PC-3 (cell line): ENCODE data around the gene C1orf115. TPM values are rescaled to one million over a fixed set of nuclear protein-coding genes. Genes with fewer than 3 reads are reported as not detected.

Source experiments
- ATAC-seq: fragments of 200-7000 bp; cut with Tn5 transposase; 2 replicates; pipeline ENCODE4 v1.9.1; 2020; ENCODE audit warnings: mild to moderate bottlenecking, moderate library complexity
- BruUV-seq: library from RNA; stranded (reverse); fragments of 400-500 nt; replicated peaks from 2 replicates; lab custom pipeline; 2021; lab: Mats Ljungman, UMichigan
- CTCF ChIA-PET: fragments of 300-600 bp; sonication (Branson Sonifier 250); formaldehyde crosslinking; loops from one replicate; lab custom pipeline; 2022; ENCODE audit warnings: antibody characterized with exemption; lab: Charles Lee
- POLR2A ChIA-PET: fragments of 300-600 bp; sonication (Branson Sonifier 250); formaldehyde crosslinking; loops from one replicate; lab custom pipeline; 2022; ENCODE audit warnings: antibody characterized with exemption; ENCODE audit not compliant: unreplicated experiment; lab: Charles Lee
- DNase-seq: peaks from one replicate; pipeline ENCODE4 v3.0.0-alpha.2; 2015
- H2AFZ ChIP-seq: fragments of 300-600 bp; sonication (generic); 2 replicates; pipeline ENCODE4 v1.6.0; 2016; ENCODE audit warnings: antibody characterized with exemption, low read length
- H3F3A ChIP-seq: fragments of 300-600 bp; sonication (generic); one replicate; pipeline ENCODE4 v1.6.0; 2017; ENCODE audit warnings: antibody characterized with exemption, low read length, control low read depth, mild to moderate bottlenecking; ENCODE audit not compliant: unreplicated experiment
- H3K27ac ChIP-seq: fragments of 300-600 bp; sonication (generic); 2 replicates; pipeline ENCODE4 v1.5.1; 2016; ENCODE audit warnings: mild to moderate bottlenecking, low read length
- H3K27me3 ChIP-seq: fragments of 300-600 bp; sonication (generic); 2 replicates; pipeline ENCODE4 v1.6.1; 2016; ENCODE audit warnings: low read length, mixed read lengths
- H3K36me3 ChIP-seq: fragments of 300-600 bp; sonication (generic); 2 replicates; pipeline ENCODE4 v1.6.1; 2016; ENCODE audit warnings: low read depth, mixed run types, low read length, mixed read lengths
- H3K4me1 ChIP-seq: fragments of 300-600 bp; sonication (generic); 2 replicates; pipeline ENCODE4 v1.5.1; 2016; ENCODE audit warnings: low read length; ENCODE audit not compliant: insufficient read depth
- H3K4me2 ChIP-seq: fragments of 300-600 bp; sonication (generic); 2 replicates; pipeline ENCODE4 v1.6.0; 2016; ENCODE audit warnings: low read length
- H3K4me3 ChIP-seq: fragments of 300-600 bp; sonication (generic); 2 replicates; pipeline ENCODE4 v1.5.1; 2016; ENCODE audit warnings: mild to moderate bottlenecking, low read length, mixed read lengths
- H3K79me2 ChIP-seq: fragments of 300-600 bp; sonication (generic); 2 replicates; pipeline ENCODE4 v1.6.1; 2017; ENCODE audit warnings: low read length, mixed read lengths
- H3K9ac ChIP-seq: fragments of 300-600 bp; sonication (generic); 2 replicates; pipeline ENCODE4 v1.6.0; 2016; ENCODE audit warnings: mild to moderate bottlenecking, low read length
- H3K9me2 ChIP-seq: fragments of 300-600 bp; sonication (generic); replicated peaks from 2 replicates; pipeline ENCODE4 v1.6.1; 2016; ENCODE audit warnings: mixed run types, low read length, mixed read lengths
- H3K9me3 ChIP-seq: fragments of 300-600 bp; sonication (generic); 2 replicates; pipeline ENCODE4 v1.6.1; 2016; ENCODE audit warnings: low read length, mixed read lengths
- H4K20me1 ChIP-seq: fragments of 300-600 bp; sonication (generic); 2 replicates; pipeline ENCODE4 v1.6.1; 2016; ENCODE audit warnings: low read length, mixed read lengths
- EZH2 ChIP-seq: fragments of 300-600 bp; sonication (generic); IDR thresholded peaks from one replicate; pipeline ENCODE4 v1.6.1; 2017; ENCODE audit warnings: antibody characterized with exemption, mild to moderate bottlenecking, low read length; ENCODE audit not compliant: unreplicated experiment
- EZH2phosphoT487 ChIP-seq: fragments of 300-600 bp; sonication (generic); IDR thresholded peaks from 2 replicates; pipeline ENCODE4 v1.6.1; 2018; ENCODE audit warnings: mild to moderate bottlenecking, antibody characterized with exemption, low read length, borderline replicate concordance
- intact Hi-C: fragments of 100-400 bp; cut with micrococcal nuclease; formaldehyde crosslinking; loops from 2 replicates; pipeline ENCODE4 v1.9.0; 2023
- total RNA-seq: library from RNA; depleted of rRNA; stranded (reverse); fragments of >200 nt; gene quantifications from 2 replicates; pipeline ENCODE4 v1.2.3, GENCODE V29; 2014
- TF ChIP-seq, protein P1 (sequence below): fragments of 300-600 bp; sonication (generic); conservative IDR thresholded peaks from 2 replicates; pipeline ENCODE4 v1.5.1; 2017; ENCODE audit warnings: antibody characterized with exemption, low read depth, mild to moderate bottlenecking, low read length

Gene C1orf115
- total RNA-seq, 1 experiment from 2014 or later, result 5.9 TPM

DNA sequence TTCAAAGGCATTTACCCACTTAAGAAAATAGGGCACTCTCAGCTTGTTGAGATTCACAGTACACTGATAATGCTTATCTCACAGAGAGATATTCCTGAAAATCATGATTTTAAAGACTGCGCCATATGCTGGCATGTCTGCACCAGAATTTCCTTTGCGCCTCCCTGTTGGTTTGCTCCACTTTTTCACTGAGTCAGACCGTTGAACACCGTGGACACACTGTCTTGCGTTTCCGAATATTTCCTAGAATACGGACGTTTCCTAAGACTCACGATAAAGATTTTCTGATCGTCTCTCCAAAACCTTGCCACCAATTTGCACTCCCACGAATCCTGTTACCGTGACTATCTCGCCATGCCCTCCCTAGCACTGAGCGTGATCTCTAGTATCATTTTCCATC lies 497 bp upstream of the C1orf115 start:
- H2AFZ ChIP-seq, result peak overlapping the region; percentile 91
- no peaks in the 10 kb centered on the region for H4K20me1 ChIP-seq
- H3K9ac ChIP-seq, result no peak overlapping the region
- POLR2A ChIA-PET, result no interaction called here
- H3K4me2 ChIP-seq, result peak overlapping the region; percentile 92
- no TSS peak for BruUV-seq
- CTCF ChIA-PET, result no interaction called here
- no peaks in the 10 kb centered on the region for H3K36me3 ChIP-seq
- H3K4me1 ChIP-seq, result peaks cover 7% of the 10 kb centered on the region; the same call in 1 of the 2 replicates
- H3K79me2 ChIP-seq, result no peaks in the 10 kb centered on the region
- H3F3A ChIP-seq, result no peaks in the 10 kb centered on the region
- TF ChIP-seq EZH2phosphoT487 (no peak), EZH2 (no peak)
- TF ChIP-seq, protein P1, sequence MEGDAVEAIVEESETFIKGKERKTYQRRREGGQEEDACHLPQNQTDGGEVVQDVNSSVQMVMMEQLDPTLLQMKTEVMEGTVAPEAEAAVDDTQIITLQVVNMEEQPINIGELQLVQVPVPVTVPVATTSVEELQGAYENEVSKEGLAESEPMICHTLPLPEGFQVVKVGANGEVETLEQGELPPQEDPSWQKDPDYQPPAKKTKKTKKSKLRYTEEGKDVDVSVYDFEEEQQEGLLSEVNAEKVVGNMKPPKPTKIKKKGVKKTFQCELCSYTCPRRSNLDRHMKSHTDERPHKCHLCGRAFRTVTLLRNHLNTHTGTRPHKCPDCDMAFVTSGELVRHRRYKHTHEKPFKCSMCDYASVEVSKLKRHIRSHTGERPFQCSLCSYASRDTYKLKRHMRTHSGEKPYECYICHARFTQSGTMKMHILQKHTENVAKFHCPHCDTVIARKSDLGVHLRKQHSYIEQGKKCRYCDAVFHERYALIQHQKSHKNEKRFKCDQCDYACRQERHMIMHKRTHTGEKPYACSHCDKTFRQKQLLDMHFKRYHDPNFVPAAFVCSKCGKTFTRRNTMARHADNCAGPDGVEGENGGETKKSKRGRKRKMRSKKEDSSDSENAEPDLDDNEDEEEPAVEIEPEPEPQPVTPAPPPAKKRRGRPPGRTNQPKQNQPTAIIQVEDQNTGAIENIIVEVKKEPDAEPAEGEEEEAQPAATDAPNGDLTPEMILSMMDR, result no peak
- H3K9me2 ChIP-seq, result no peaks in the 10 kb centered on the region
- intact Hi-C loops, result loop anchor here (1.0 kb wide), 2 partner anchors 44 to 87 kb away; no protein-coding TSS in a partner anchor
- H3K27ac ChIP-seq, result no peak overlapping the region
- ATAC-seq (no peak; the same call in 1 of the 2 replicates), DNase-seq (no peak)
- H3K9me3 ChIP-seq, result no peaks in the 10 kb centered on the region
- H3K27me3 ChIP-seq, result no peaks in the 10 kb centered on the region
- peak overlapping the region; percentile 82 for H3K4me3 ChIP-seq

DNA sequence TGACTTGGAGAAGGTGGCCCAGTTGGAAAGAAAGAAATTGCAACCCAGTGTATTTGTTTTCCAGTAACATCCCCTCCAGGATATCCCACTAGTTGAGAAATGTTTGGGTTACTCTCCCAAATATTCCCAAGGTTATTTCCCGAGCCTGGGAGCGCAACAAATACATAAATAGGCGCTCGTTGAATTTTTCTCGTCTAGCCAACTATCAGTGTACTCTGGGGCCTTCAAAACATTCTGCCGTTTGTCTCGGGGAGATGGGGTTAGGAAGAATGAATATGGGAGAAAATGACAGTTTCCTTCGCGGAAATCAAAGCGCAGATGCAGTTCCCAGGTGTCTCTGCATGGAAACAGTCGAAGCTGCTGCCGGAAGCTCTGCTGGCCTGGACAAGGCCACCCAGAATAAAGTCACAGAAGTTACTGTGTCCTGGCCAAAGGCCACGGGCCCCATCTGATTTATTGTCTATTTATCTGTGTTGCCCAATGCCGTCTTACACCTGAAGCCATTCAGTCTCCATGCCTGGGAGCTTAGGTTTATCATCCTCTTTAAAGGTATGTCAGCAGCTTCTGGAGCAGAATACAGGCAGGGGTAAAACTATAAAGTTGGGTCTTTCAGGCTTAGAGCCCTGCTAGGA lies 1.0 kb downstream of the C1orf115 start:
- Histone ChIP-seq H3K9ac (peak overlapping the region; percentile 50; the same call in 1 of the 2 replicates), H3K27ac (no peak overlapping the region), H3F3A (no peaks in the 10 kb centered on the region), H3K79me2 (no peaks in the 10 kb centered on the region), H3K27me3 (no peaks in the 10 kb centered on the region), H3K4me1 (peaks cover 7% of the 10 kb centered on the region; the same call in 1 of the 2 replicates), H3K9me2 (no peaks in the 10 kb centered on the region), H3K36me3 (no peaks in the 10 kb centered on the region), H3K9me3 (no peaks in the 10 kb centered on the region), H3K4me3 (peak overlapping the region; percentile 82), H4K20me1 (no peaks in the 10 kb centered on the region), H3K4me2 (peak overlapping the region; percentile 92), H2AFZ (peak overlapping the region; percentile 91)
- ChIA-PET CTCF (interaction anchor here (0.5 to 1.5 kb wide), 5 partner anchors 42 to 1032 kb away, joined by 3 to 10 read pairs (median 3); no protein-coding TSS in a partner anchor), POLR2A (no interaction called here)
- intact Hi-C loops, result no loop called here
- no peak for TF ChIP-seq EZH2
- no peak for TF ChIP-seq EZH2phosphoT487
- TF ChIP-seq, protein P1, result no peak
- TSS peak; percentile 41 for BruUV-seq
- ATAC-seq (peak; percentile 3; the same call in 1 of the 2 replicates), DNase-seq (no peak)
